Mammary epithelial cell (primary cell): ENCODE data around the gene ZMIZ1.

Experiments
- EZH2 ChIP-seq: IDR thresholded peaks from 2 replicates; pipeline ENCODE4 v1.6.1; 2012; ENCODE audit warnings: low read length, inconsistent platforms, borderline replicate concordance
- TF ChIP-seq, protein P1 (sequence below), 2 donors: IDR thresholded peaks in 1 of 2; conservative IDR thresholded peaks in 1 of 2; 2 replicates each; pipeline ENCODE4 v1.5.1; 2011 to 2012; ENCODE audit warnings: inconsistent platforms in 2 of 2, low read length in 2 of 2, mild to moderate bottlenecking in 2 of 2, control low read depth in 1 of 2, low read depth in 1 of 2; ENCODE audit not compliant: insufficient read depth in 1 of 2; ENCODE audit errors: extremely low read depth in 1 of 2

DNA sequence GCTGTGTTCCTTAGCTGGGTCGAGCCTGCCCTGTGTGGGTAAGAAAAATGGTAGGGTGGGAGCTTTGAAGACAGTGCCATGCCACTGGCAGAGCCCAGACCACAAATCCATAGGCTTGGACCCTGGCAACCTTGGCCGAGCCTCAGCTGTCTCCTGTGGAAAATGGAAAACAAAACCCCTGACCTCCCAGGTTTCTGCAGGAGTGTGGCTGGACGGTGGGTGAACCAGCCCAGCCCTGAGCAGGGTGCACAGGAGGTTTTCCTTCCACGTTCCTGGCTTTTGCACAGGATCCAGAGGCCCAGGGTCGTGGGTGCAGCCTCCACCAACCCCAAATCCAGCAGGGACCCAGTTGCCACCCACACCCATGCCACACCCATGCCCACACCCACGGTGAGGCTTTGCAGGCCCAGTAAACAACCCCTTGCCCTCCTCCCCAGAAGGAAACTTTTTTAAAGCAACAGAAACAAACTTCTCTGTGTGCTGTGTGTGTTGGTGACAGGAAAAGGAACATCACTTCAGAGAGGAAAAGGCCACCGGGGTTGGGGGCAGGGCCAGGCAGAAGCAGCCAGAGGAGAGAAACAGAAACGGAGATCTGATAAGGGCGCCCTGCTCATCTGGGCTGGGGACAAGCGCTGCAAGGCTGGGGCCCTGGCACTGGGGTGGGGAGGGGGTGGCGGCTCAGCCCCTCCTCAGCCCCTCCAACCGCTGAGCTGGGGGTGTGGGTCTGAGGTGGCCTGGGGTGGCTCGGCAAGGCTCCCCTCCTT, 20.7 kb upstream of the ZMIZ1 start:
- TF ChIP-seq, protein P1, sequence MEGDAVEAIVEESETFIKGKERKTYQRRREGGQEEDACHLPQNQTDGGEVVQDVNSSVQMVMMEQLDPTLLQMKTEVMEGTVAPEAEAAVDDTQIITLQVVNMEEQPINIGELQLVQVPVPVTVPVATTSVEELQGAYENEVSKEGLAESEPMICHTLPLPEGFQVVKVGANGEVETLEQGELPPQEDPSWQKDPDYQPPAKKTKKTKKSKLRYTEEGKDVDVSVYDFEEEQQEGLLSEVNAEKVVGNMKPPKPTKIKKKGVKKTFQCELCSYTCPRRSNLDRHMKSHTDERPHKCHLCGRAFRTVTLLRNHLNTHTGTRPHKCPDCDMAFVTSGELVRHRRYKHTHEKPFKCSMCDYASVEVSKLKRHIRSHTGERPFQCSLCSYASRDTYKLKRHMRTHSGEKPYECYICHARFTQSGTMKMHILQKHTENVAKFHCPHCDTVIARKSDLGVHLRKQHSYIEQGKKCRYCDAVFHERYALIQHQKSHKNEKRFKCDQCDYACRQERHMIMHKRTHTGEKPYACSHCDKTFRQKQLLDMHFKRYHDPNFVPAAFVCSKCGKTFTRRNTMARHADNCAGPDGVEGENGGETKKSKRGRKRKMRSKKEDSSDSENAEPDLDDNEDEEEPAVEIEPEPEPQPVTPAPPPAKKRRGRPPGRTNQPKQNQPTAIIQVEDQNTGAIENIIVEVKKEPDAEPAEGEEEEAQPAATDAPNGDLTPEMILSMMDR (conservative IDR thresholded peaks at IDR 0.05 in 1 of 2, IDR thresholded peaks at IDR 0.05 in 1 of 2; ENCODE audit: extremely low read depth in 1 of 2, insufficient read depth in 1 of 2, low read depth in 1 of 2, low read length in 2 of 2): no peak
- TF ChIP-seq EZH2: no peak
